SK-N-SH treated with all-trans-retinoic acid at 6 μM for 48 hours (cell line): ENCODE data around the gene DENND6A.

Source experiments
- ARNTL ChIP-seq: fragments of 450-650 bp; formaldehyde crosslinking; IDR thresholded peaks from 2 replicates; pipeline ENCODE4 v1.5.0; 2020; ENCODE audit warnings: low read depth, mild to moderate bottlenecking, moderate library complexity, borderline replicate concordance
- BACH2 ChIP-seq: fragments of 250-450 bp; sonication (Bioruptor Pico); IDR thresholded peaks from 2 replicates; pipeline ENCODE4 v1.9.0; 2021; ENCODE audit warnings: mild to moderate bottlenecking, borderline replicate concordance
- CREB5 ChIP-seq: fragments of 250-450 bp; sonication (Bioruptor Pico); IDR thresholded peaks from 2 replicates; pipeline ENCODE4 v1.5.1; 2020; ENCODE audit warnings: low read depth, mild to moderate bottlenecking, moderate library complexity
- CSDC2 ChIP-seq: fragments of 250-450 bp; sonication (Bioruptor Pico); IDR thresholded peaks from 2 replicates; pipeline ENCODE4 v1.5.0; 2020; ENCODE audit warnings: mild to moderate bottlenecking, moderate library complexity
- CSRNP3 ChIP-seq: fragments of 250-450 bp; sonication (Bioruptor Pico); IDR thresholded peaks from 2 replicates; pipeline ENCODE4 v1.5.1; 2021; ENCODE audit warnings: mild to moderate bottlenecking, moderate library complexity
- GLIS3 ChIP-seq: fragments of 250-450 bp; sonication (Bioruptor Pico); IDR thresholded peaks from 2 replicates; pipeline ENCODE4 v1.5.0; 2020; ENCODE audit warnings: mild to moderate bottlenecking, moderate library complexity
- OSR1 ChIP-seq: fragments of 250-450 bp; sonication (Bioruptor Pico); IDR thresholded peaks from 2 replicates; pipeline ENCODE4 v1.8.0; 2022; ENCODE audit warnings: moderate library complexity, mild to moderate bottlenecking, inconsistent platforms
- PATZ1 ChIP-seq: fragments of 250-450 bp; sonication (Bioruptor Pico); IDR thresholded peaks from 2 replicates; pipeline ENCODE4 v1.8.0; 2020; ENCODE audit warnings: mild to moderate bottlenecking, moderate library complexity, borderline replicate concordance
- POU6F1 ChIP-seq: fragments of 250-450 bp; sonication (Bioruptor Pico); IDR thresholded peaks from 2 replicates; pipeline ENCODE4 v1.8.0; 2021; ENCODE audit warnings: low read depth, mild to moderate bottlenecking, moderate library complexity, borderline replicate concordance
- RARB ChIP-seq: fragments of 250-450 bp; sonication (Bioruptor Pico); IDR thresholded peaks from 2 replicates; pipeline ENCODE4 v1.8.0; 2021; ENCODE audit warnings: mild to moderate bottlenecking, moderate library complexity
- SNAI2 ChIP-seq: fragments of 250-450 bp; sonication (Bioruptor Pico); IDR thresholded peaks from 2 replicates; pipeline ENCODE4 v1.5.0; 2020; ENCODE audit warnings: mild to moderate bottlenecking, moderate library complexity
- TCF4 ChIP-seq: fragments of 250-450 bp; sonication (Bioruptor Pico); IDR thresholded peaks from 2 replicates; pipeline ENCODE4 v1.8.0; 2021; ENCODE audit warnings: mild to moderate bottlenecking, moderate library complexity, borderline replicate concordance
- ZC3H10 ChIP-seq: fragments of 250-450 bp; sonication (Bioruptor Pico); IDR thresholded peaks from 2 replicates; pipeline ENCODE4 v1.5.1; 2021; ENCODE audit warnings: mild to moderate bottlenecking, moderate library complexity
- ZNF565 ChIP-seq: fragments of 450-650 bp; formaldehyde crosslinking; conservative IDR thresholded peaks from 2 replicates; pipeline ENCODE4 v1.5.0; 2020; ENCODE audit warnings: low read depth, mild to moderate bottlenecking, moderate library complexity

- TF ChIP-seq POU6F1 (no peak), PATZ1 (CRISPR knock-in tag) (no peak), OSR1 (no peak), CREB5 (CRISPR knock-in tag) (no peak), ZC3H10 (CRISPR knock-in tag) (no peak), CSDC2 (CRISPR knock-in tag) (no peak), RARB (CRISPR knock-in tag) (no peak), ARNTL (CRISPR knock-in tag) (no peak), ZNF565 (CRISPR knock-in tag) (no peak), SNAI2 (no peak), GLIS3 (no peak), TCF4 (CRISPR knock-in tag) (no peak), BACH2 (CRISPR knock-in tag) (no peak), CSRNP3 (CRISPR knock-in tag) (no peak)
Observed at GRCh38 chr3:57617739-57618138, 75.1 kb downstream of the DENND6A start.
